GM12865 (cell line): ENCODE data around the gene HTR4.

ENCODE experiments used
- DNase-seq: peaks from one replicate; pipeline ENCODE4 v3.0.0; 2010; ENCODE audit warnings: low read depth
- H3K4me3 ChIP-seq: 2 replicates; pipeline ENCODE4 v1.5.1; 2011; ENCODE audit warnings: mild to moderate bottlenecking, low read depth, low read length, control low read depth
- TF ChIP-seq, protein P1 (sequence below): IDR thresholded peaks from 2 replicates; pipeline ENCODE4 v1.5.1; 2011; ENCODE audit warnings: low read length, control low read depth, low read depth, inconsistent platforms; ENCODE audit not compliant: insufficient read depth; ENCODE audit errors: missing control alignments

The HTR4 gene

DNA sequence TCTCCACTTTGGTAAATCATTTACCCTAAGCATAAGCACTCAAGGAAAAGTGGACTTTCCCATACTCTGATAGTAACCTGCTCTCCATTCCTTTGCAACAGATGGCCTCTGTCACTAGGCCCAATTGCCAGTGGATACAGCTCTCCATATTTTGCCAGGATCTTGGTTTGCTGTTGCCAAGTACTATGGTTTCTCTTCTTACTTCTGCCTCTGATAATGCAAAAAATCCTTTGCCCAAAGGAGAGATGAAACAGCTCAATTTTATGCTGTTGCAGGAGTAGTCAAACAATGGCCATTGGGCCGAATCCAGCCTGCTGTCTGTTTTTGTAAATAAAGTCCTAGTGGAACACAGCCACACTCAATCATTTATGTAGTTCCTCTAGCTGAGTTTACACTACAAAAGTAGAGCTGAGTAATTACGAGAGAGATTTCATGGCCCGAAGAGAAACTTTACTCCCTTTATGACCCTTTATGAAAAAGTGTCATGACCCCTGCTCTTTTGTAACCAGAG, 92.5 kb downstream of the HTR4 start:
- DNase-seq = peak; percentile 4
- H3K4me3 ChIP-seq = no peak overlapping the region
- TF ChIP-seq, protein P1, sequence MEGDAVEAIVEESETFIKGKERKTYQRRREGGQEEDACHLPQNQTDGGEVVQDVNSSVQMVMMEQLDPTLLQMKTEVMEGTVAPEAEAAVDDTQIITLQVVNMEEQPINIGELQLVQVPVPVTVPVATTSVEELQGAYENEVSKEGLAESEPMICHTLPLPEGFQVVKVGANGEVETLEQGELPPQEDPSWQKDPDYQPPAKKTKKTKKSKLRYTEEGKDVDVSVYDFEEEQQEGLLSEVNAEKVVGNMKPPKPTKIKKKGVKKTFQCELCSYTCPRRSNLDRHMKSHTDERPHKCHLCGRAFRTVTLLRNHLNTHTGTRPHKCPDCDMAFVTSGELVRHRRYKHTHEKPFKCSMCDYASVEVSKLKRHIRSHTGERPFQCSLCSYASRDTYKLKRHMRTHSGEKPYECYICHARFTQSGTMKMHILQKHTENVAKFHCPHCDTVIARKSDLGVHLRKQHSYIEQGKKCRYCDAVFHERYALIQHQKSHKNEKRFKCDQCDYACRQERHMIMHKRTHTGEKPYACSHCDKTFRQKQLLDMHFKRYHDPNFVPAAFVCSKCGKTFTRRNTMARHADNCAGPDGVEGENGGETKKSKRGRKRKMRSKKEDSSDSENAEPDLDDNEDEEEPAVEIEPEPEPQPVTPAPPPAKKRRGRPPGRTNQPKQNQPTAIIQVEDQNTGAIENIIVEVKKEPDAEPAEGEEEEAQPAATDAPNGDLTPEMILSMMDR = no peak

DNA sequence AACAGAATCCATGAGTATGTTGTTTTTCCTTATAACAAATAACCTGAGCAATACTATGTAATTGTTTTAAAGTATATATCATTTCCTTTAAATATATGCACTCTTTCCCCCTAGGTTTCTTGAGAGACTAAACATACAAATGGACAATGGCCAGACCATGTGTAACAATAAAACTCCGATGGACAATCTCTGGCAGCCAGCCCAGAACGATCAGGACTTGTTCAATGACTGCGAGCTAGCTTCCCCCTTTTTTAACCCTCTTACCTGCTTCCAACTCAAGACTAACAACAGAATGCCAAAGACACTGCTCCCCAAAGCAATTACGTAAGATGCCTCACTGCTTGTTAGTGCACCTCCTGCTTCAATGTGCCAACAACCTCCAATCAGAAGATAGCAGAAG, 94.9 kb downstream of the HTR4 start:
- TF ChIP-seq, protein P1 = no peak
- no peak for DNase-seq
- no peak overlapping the region for H3K4me3 ChIP-seq

GRCh38 chr5:148558892-148559291, 95.4 kb downstream of the HTR4 start:
- TF ChIP-seq, protein P1 = no peak
- no peak for DNase-seq
- no peak overlapping the region for H3K4me3 ChIP-seq

DNA sequence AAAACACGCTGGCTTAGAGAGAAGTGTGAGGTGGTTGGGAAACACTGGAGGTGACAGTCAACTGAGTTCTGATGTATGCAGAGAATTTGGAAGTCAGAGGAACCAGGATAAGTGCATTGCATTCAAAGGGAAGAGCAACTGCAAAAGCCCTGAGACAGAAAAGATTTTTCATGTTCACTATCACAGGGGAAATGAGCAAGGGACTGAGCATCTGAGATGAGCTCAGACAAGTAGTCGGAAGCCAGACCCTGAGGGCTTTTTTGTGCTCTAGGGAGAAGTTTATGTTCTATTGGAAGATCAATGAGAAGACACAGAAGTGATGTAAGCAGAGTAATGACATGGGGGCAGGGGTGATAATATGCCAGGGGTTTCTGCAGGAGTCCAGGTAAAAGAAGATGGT, 97.5 kb downstream of the HTR4 start:
- TF ChIP-seq, protein P1 = no peak
- DNase-seq = no peak
- no peak overlapping the region for H3K4me3 ChIP-seq

DNA sequence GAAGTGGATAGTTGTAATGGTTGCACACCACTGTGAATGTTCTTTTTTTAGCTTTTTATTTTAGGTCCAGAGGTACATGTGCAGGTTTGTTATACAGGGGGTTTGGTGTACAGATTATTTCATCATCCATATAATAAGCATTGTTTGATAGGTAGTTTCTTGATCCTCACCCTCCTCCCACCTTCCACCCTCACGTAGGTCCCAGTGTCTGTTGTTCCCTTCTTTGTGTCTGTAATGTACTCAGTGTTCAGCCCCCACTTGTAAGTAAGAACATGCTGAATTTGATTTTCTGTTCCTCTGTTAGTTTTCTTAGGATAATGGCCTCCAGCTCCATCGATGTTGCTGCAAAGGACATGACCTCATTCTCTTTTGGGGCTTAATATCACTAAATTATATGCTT, 99.7 kb downstream of the HTR4 start:
- no peak for DNase-seq
- no peak overlapping the region for H3K4me3 ChIP-seq
- TF ChIP-seq, protein P1 = no peak

- no peak for DNase-seq
- TF ChIP-seq, protein P1 = no peak
Measured at GRCh38 chr5:148543727-148544126, 110.6 kb downstream of the HTR4 start.

DNA sequence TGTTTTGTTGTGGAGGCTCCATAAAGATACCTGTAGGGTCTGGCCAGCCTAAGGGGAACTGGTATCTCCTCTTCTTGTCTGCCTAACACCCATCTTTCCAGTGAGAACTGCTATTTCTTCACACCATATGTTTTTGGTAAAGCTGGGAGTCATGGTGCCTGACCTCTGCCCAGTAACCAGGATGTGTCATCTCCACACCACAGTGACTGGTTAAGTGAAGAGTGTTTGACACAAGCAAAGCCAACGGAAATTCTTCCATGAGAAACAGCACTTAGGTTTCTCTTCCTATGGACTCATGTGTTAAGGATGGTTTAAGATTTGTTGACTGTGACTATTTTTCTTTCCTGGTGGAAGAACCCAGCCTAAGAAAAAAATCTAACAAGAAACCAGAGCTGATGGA, 111.5 kb downstream of the HTR4 start:
- H3K4me3 ChIP-seq = no peak overlapping the region
- no peak for DNase-seq
- TF ChIP-seq, protein P1 = no peak

More at GRCh38 chr5:148543727-148544126, 110.6 kb downstream of the HTR4 start:
- no peak overlapping the region for H3K4me3 ChIP-seq
